Mammary microvascular endothelial cell (primary cell): ENCODE measurements around the gene TBC1D17. TPM values are rescaled to one million over a fixed set of nuclear protein-coding genes. Genes with fewer than 3 reads are reported as not detected.

Experiments used
- total RNA-seq: library from RNA; depleted of rRNA; stranded (reverse); fragments of >200 nt; gene quantifications from 2 replicates; pipeline ENCODE4 v1.2.3, GENCODE V29; 2015

TBC1D17 gene
- 18.0 and 20.2 TPM in 2 replicates for total RNA-seq

GRCh38 chr19:49877020-49877878 lies at the start of gene TBC1D17, which contains the start of gene AKT1S1:
Gene TBC1D17 (plus strand): TSS chr19:49877702. CDS start chr19:49877724, 22 bp downstream.
Gene AKT1S1 (minus strand): TSS chr19:49877355. CDS start chr19:49873295, 4,060 bp downstream.

GRCh38 chr19:49850487-49851342 lies 26.8 kb upstream of the TBC1D17 start, which contains the start of gene PTOV1:
Gene PTOV1 (plus strand): TSS chr19:49851159.

GRCh38 chr19:49866933-49867782 lies 10.3 kb upstream of the TBC1D17 start, which contains the start of gene PNKP:
Gene PNKP (minus strand): TSS chr19:49867576. CDS start chr19:49867204, 372 bp downstream.

GRCh38 chr19:49896863-49897621 lies 19.5 kb downstream of the TBC1D17 start, which contains the start of gene IL4I1:
Gene IL4I1 (minus strand): TSS chr19:49896887. CDS start chr19:49896160, 727 bp downstream.

GRCh38 chr19:49929121-49929610 lies 51.7 kb downstream of the TBC1D17 start, which contains the start of the genes ATF5 and NUP62:
Gene ATF5 (plus strand): TSS chr19:49929205. CDS start chr19:49930851, 1,646 bp downstream.
Gene NUP62 (minus strand): TSS chr19:49929504. CDS start chr19:49909807, 19,697 bp downstream.

Other genes with a start within 250 kb of the TBC1D17 start
- gene RRAS, start 237.6 kb upstream of the TBC1D17 start, total RNA-seq, result 79.1 and 97.7 TPM in 2 replicates
- gene SCAF1, start 235.5 kb upstream of the TBC1D17 start, total RNA-seq, result 33.2 and 36.7 TPM in 2 replicates
- 46.5 and 55.2 TPM in 2 replicates for gene IRF3, start 211.8 kb upstream of the TBC1D17 start, total RNA-seq
- 33.2 TPM in 2 replicates for gene BCL2L12, start 211.8 kb upstream of the TBC1D17 start, total RNA-seq
- 329 and 369 TPM in 2 replicates for gene PRMT1, start 200.4 kb upstream of the TBC1D17 start, total RNA-seq
- 0.33 and 0.49 TPM in 2 replicates for gene ADM5, start 188.1 kb upstream of the TBC1D17 start, total RNA-seq
- gene CPT1C, start 186.6 kb upstream of the TBC1D17 start, total RNA-seq, result 11.9 and 12.3 TPM in 2 replicates
- 1.5 TPM in 1 of 2 replicates, not detected in the other for gene TSKS, start 114.4 kb upstream of the TBC1D17 start, total RNA-seq
- gene AP2A1, start 110.7 kb upstream of the TBC1D17 start, total RNA-seq, result 108 and 110 TPM in 2 replicates
- 13.8 and 17.1 TPM in 2 replicates for gene FUZ, start 64.4 kb upstream of the TBC1D17 start, total RNA-seq
- gene MED25, start 59.4 kb upstream of the TBC1D17 start, total RNA-seq, result 25.2 and 25.6 TPM in 2 replicates
- gene PTOV1, start 26.5 kb upstream of the TBC1D17 start, total RNA-seq, result 57.6 and 64.4 TPM in 2 replicates
- 59.5 and 63.0 TPM in 2 replicates for gene PNKP, start 10.1 kb upstream of the TBC1D17 start, total RNA-seq
- 26.5 and 30.4 TPM in 2 replicates for gene AKT1S1, start 347 bp upstream of the TBC1D17 start, total RNA-seq
- gene IL4I1, start 19.2 kb downstream of the TBC1D17 start, total RNA-seq, result 24.2 and 29.4 TPM in 2 replicates
- gene ATF5, start 51.5 kb downstream of the TBC1D17 start, total RNA-seq, result 20.9 and 23.4 TPM in 2 replicates
- 77.1 and 85.3 TPM in 2 replicates for gene NUP62, start 51.8 kb downstream of the TBC1D17 start, total RNA-seq
- 0.25 TPM in 1 of 2 replicates, not detected in the other for gene SIGLEC11, start 83.5 kb downstream of the TBC1D17 start, total RNA-seq
- 27.2 and 28.0 TPM in 2 replicates for gene VRK3, start 147.7 kb downstream of the TBC1D17 start, total RNA-seq
- gene ZNF473, start 148.3 kb downstream of the TBC1D17 start, total RNA-seq, result 5.3 and 6.6 TPM in 2 replicates